ENCODE results near the gene SPDYE6.
"Not testable (repeated sequence)": the region's sequence is repeated elsewhere in the genome, so short reads cannot be mapped to it uniquely, and the experiment has no call there.

SPDYE6 gene, protein sequence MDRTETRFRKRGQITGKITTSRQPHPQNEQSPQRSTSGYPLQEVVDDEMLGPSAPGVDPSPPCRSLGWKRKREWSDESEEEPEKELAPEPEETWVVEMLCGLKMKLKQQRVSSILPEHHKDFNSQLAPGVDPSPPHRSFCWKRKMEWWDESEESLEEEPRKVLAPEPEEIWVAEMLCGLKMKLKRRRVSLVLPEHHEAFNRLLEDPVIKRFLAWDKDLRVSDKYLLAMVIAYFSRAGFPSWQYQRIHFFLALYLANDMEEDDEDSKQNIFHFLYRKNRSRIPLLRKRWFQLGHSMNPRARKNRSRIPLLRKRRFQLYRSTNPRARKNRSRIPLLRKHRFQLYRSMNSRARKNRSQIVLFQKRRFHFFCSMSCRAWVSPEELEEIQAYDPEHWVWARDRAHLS

DNA sequence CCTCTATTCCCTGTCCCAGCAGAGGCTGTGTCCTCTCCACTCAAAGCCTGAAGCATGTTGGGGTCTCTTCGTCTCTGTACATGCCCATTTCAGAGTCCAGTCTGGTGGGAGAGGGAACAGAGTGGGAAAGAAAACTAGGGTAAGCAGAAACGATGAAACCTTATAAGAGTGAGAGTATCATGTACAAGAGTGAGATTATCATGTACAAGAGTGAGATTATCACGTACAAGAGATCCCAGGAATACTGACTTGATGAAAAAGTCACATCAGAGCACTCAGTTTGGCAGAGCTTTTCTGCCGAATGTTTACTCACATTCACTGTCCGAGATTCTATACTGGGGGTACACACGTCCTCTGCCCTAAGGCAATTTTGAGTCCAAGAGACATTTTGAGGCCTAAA, at the start of gene SPDYE6:
SPDYE6 (minus strand) TSS at position 101 of the 400 bp plus-strand sequence. CDS start 421 bp downstream, outside the sequence.
- DNase-seq (ENCODE audit: low spot score), result not testable (repeated sequence)

DNA sequence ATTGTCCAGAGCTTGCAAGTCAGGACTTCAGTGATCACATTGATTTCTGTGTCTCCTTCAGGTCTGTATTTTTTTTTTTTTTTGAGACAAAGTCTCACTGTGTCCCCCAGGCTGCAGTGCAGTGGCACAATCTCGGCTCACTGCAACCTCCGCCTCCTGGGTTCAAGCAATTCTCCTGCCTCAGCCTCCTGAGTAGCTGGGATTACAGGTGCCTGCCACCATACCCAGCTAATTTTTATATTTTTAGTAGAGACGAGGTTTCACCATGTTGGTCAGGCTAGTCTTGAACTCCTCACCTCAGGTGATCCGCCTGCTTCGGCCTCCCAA, 48.6 kb upstream of the SPDYE6 start:
- not testable (repeated sequence) for DNase-seq (ENCODE audit: low spot score)

DNA sequence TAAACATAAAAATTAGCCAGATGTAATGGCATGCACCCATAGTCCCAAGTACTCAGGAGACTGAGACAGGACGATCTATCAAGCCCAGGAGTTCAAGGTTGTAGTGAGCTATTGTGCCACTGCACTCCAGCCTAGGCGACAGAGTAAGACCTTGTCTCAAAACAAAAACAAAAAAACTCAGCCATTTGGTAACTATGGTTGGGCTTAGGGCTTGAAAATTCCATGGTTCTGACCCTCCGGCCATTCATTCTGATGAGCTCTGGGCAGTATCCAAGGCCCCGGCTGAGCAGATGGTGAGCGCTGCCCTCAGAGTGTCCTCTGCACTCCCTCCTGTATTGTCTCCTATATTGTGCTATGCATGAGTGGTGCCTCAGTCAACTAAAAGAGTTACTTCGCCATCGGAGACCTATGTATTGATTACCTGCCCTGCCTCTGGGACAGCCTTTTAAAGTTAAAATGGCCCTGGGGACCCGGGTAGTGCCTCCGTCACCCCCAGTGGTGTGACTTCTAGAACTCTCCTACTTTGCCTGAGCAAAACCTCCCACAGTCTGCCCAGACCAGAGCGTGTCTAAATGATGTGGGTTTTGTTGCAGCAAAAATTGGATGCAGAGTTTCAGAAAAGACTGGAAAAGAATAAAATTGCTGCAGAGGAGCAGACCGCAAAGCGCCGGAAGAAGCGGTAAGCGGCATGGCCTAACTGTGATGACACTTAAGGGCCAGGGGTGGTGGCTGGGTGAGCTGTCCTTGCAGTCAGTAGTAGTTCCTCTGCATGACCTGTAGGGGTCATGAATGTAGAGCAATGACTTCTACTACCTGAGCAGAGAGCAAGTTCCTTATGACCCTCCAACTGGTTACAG, 48.0 kb upstream of the SPDYE6 start:
- peak; percentile 93 for DNase-seq (ENCODE audit: low spot score)

DNA sequence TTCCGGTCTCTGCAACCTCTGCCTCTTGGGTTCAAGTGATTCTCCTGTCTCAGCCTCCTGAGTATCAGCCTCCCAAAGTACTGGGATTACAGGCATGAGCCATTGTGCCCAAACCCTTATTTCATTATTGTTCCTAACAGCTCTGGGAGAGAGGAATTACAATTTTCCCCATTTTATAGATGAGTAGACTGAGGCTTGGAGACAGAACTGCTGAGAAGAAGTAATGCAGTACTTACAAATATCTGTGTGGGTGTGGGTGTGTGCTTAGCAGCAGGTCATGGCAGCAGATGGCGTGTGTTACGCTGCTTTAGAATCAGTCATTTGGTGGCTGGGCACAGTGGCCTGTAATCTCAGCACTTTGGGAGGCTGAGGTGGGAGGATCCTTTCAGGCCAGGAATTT, 47.3 kb upstream of the SPDYE6 start:
- no peak for DNase-seq (ENCODE audit: low spot score)

DNA sequence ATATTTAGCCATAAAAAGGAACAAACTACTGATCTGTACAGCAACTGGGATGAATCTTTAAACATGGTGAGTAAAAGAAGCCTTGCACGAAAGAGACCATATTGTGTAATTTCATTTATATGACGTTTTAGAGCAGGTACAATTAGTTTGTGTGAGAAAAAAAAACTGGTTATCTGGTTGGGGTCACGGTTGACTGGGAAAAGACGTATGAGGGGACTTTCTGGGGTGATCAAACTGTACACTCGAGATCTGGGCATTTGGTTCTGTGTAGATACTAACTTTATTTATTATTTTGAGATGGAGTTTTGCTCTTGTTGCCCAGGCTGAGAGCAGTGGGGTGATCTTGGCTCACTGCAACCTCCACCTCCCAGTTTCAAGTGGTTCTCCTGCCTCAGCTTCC, 44.1 kb upstream of the SPDYE6 start:
- DNase-seq (ENCODE audit: low spot score), result no peak

DNA sequence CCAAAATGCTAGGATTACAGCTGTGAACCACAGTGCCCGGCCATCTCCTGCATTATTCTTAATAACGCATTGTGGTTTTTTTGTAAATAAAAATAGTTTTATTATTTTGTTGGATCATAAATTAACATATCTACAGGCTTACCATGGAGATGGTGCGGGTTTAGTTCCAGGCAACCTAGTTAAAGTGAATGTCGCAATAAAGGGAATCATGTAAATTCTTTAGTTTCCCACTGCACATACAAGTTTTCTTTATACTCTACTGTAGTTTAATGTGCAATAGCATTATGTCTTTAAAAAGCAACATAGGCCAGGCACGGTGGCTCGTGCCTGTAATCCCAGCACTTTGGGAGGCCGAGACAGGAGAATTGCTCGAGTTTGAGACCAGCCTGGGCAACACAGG, 42.3 kb upstream of the SPDYE6 start:
- DNase-seq (ENCODE audit: low spot score), result no peak

DNA sequence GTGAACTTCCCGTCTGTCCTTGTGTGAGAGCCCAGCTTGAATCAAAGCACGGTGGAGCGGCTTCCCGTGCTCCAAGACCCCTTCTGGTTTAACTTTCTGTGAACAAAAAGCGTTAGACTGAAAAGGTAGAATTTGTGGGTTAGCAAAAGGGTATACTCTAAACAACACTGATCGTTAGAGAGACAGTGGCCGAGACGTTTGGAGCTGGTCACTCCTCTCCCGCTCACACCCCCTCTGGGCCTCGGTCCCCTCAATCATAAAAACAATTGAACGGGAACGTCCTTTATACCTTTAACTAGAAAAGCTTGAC, 40.4 kb upstream of the SPDYE6 start:
- no peak for DNase-seq (ENCODE audit: low spot score)

DNA sequence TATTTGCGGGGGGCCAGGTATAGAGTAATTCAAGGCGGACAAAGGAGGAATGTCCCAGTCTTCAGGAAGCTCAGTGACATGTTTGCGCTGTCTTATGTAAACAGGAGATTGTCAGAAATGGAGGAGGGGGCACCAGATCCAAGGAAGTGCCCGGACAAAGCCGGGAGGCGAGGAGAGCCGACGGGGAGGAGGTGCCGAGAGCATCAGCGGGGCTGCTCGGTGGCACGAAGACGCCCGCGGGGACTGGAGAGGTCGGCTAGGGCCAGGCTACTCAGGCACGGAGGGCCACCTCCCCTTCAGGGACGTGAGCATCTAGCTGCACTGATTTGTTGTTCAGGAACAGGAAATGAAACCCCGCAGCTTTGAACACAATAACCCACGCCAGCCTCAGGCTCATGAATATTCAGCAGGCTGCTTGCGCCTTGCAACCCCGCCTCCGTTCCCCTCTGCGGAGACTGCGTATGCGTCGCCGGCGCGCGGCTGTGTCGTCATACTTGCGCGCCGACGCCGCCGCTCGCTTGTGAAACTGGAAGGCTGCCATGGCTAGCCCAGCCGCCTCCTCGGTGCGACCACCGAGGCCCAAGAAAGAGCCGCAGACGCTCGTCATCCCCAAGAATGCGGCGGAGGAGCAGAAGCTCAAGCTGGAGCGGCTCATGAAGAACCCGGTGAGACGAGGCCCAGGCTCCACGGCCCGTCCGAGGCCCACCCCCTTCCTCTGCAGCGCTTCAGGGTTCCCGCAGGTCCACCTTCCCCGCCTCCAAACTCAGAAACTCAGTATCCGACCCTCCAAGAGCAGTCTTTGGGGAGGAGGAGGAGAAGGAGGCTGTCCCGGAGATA, 39.8 kb upstream of the SPDYE6 start, which contains the start of gene PRKRIP1:
PRKRIP1 (plus strand) TSS at position 491 of the 837 bp plus-strand sequence; CDS start at position 540, 49 bp downstream.
- peak; percentile 100 for DNase-seq (ENCODE audit: low spot score)

DNA sequence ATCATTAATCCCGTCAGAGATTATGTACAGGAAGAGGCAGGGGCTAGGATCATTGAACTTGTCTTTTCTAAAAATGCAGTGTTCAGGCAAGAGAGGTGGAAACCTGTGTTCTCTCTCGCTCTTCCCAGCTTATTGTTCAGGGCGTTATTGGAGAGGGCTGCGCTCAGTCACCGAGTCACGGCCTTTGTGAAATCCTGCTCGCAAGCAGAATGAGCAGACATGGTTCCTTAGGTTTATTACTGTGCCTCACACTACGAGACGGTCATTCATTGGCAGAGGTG, 39.3 kb upstream of the SPDYE6 start:
- no peak for DNase-seq (ENCODE audit: low spot score)

DNA sequence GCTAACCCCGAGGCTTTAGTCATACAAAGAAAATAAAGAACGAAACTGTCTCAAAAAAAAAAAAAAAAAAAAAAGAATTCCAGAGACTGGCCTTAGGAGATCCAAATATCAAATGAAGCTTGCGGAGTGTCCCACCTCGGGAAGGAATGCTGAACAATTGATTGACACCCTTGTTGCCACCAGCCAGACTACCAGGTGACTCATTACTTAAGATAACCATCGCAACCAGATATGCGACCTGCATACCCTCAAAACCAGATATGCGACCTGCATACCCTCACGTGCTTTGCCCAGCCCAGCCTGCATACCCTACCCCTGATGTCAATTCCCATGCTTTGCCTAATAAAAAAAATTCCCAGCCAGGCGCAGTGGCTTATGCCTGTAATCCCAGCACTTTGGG, 37.2 kb upstream of the SPDYE6 start:
- no peak for DNase-seq (ENCODE audit: low spot score)

DNA sequence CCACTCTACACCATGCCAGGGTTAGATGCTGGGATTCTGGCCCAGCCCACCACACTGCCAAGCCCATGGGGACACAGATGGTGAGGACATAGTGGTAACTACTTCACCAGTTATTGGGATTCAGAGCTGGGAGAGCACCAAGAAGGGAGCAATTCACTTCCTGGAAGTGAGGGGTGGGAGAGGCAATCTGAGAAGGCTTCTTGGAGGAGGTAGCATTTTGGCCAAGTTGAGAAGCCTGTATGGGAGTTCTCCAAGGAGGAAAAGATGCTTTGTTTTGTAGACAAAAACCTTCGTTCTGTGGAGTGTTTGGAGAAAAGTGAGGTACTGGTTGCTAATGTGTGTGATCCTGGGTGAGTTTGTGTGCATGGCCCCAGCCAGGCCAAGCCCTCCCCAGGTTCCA, 36.1 kb upstream of the SPDYE6 start:
- no peak for DNase-seq (ENCODE audit: low spot score)

DNA sequence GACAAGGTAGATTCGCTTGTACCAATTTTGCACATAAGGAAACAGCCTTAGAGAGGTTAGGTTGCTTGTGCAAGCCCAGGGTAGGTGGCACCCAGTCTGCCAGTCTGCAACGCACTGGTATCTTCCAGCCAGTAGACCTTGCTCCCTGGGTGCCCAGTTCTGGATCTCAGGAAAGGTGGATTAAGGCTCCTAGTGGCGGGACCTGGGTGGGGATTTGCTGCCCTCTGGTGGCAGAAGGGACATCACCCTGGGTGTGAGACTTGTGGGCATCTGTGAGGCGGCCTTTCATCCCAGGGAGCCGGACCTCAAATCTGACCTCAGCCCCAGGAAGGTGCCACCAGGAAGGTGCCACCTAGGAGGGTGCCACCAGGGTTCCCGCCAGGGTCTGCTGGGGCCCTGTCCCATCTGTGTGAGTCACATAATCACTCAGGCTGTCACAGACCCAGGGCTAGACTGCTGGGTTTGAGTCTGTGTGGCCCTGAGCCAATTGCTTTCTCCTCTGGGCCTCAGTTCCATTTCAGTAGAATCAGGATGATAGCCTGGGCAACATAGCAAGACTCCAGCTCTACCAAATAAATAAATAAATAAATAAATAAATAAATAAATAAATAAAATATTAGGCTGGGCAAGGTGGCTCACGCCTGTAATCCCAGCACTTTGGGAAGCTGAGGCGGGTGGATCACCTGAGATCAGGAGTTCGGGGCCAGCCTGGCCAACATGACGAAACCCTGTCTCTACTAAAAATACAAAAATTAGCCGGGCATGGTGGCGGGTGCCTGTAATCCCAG, 34.6 kb upstream of the SPDYE6 start:
- DNase-seq (ENCODE audit: low spot score), result peak; percentile 84

DNA sequence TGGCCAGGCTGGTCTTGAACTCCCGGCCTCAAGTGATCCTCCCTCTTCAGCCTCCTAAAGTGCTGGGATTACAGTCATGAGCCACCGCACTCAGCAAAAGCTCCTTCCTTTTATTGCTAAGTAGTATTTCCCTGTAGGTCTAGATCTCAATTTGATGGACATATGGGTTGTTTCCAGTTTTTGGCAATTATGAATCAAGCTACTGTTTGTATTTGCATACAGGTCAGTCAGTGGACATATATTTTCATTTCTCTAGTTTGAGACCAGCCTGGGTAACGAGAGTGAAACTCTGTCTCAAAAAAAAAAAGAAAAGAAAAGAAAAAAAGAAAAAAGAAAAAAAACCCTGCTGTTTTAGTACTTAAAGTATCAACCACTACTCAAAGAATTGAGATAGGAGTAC, 33.6 kb upstream of the SPDYE6 start:
- peak; percentile 16 for DNase-seq (ENCODE audit: low spot score)

DNA sequence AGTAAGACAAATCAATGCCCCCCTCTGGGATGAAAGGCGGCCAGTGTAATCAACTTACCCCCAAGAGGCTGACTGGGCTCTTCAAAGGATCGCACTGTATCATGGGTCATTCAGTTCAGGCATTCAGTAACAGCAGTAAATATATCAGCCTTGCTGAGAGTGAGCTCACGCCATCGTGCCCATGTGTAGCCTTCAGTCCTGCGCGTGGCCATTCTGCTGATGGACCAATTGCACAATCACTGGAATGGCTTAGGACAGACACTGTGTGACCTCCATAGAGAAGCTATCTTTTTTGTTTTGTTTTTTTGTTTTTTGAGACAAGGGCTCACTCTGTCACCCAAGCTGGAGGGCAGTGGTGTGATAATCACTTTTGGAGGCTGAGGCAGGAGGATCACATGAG, 30.8 kb upstream of the SPDYE6 start:
- no peak for DNase-seq (ENCODE audit: low spot score)

DNA sequence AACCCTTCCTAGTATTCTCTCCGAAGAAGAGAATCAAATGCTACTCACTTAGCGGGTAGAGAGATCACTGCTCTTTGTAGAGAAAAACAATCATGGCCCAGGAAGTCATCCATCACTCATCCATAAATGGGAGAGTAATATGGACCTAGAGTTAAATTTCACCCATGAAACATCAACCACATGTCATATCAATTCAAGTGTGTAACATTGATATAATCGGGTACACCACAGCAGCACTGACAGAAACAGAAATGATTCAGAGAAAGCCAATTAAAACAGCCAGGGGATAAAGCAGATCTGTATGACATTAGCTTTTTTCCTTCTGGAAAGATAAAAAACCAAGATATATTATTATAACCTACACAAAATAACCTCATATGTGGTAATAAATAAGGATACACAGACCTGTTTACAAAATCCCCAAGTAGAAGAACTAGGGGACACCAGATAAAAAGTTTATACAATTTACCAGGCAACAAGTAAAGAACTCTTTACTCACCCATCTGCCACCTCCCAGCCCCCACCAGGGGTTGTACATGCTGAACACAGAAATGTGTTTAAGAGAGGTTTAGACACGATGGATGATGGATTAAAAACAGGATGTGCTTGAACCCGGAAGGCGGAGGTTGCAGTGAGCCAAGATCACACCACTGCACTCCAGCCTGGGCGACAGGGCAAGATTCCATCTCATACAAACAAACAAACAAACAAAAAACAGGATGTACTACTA, 25.6 kb upstream of the SPDYE6 start:
- DNase-seq (ENCODE audit: low spot score), result not testable (repeated sequence)

DNA sequence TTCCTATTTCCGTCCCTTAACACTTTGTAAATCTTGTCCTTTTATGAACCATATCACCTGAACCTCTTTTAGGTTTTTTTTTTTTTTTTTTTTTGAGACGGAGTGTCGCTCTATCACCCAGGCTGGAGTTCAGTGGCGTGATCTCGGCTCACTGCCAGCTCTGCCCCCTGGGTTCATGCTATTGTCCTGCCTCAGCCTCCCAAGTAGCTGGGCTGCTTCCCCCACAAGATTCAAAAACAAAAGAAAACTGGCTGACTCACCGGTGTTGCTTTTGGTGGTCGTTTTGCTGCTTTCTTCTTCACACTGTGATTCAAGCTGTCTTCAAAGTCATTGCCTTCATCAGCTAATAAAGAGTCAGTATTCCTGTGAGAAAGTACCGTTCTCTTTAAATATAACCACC, 24.6 kb upstream of the SPDYE6 start:
- not testable (repeated sequence) for DNase-seq (ENCODE audit: low spot score)

DNA sequence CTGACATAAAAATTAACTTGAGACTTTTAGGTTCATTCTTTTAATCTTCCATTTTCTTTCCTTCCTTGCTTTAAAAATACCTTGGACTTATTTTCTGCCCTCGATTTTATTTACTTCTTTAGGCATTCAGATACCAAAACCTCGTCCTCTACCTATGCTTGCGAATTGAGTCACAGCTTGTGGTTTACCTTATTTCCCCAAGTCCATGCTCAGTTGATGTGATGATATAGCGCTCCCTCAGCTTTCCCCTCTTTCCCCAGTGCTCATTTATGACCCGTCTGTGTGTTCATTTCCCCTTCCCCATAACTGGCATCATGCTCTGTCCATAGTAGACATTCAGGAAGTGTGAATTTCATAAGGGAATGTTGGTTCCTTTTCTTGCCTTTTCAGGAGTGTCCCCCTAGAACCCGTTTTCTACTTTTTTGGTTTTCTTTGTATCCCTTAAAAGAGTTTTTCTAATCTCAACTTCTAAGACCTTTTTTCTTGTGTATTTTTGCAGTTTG, 20.8 kb upstream of the SPDYE6 start:
- no peak for DNase-seq (ENCODE audit: low spot score)

DNA sequence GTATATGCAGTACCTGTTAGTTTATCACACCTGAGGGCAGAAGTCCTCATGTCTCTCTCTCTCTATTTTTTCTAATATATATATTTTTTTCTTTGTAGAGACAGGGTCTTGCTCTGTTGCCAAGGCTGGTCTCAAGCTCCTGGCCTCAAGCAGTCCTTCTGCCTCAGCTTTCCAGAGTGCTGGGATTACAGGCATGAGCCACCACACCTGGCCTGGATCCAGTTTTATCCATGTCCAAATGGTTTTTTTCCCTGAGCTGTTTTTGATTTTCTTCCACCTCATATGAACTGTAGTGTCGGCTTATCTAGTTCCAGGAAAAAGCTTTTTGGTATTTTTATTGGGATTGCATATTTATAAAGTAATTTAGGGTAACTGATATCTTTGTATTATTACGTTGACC, 16.6 kb upstream of the SPDYE6 start:
- DNase-seq (ENCODE audit: low spot score), result not testable (repeated sequence)

DNA sequence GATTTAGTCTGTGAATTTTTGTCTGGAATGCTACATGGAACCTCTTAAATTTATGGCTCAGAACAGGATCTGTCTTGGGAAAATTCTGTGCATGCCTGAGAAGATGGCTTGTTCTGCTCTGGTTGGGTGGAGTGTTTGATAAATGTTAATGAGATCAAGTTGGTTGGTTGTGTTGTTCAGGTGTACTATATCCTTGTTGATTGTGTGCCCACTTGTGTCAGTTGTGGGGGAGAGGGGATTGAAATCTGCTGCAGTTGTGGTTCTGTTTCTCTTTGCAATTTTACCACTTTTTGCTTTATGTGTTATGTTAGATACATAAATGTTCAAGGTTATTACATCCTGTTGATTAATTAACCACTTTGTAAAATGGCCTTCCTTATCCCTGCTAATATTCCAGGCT, 13.8 kb upstream of the SPDYE6 start:
- DNase-seq (ENCODE audit: low spot score), result not testable (repeated sequence)

DNA sequence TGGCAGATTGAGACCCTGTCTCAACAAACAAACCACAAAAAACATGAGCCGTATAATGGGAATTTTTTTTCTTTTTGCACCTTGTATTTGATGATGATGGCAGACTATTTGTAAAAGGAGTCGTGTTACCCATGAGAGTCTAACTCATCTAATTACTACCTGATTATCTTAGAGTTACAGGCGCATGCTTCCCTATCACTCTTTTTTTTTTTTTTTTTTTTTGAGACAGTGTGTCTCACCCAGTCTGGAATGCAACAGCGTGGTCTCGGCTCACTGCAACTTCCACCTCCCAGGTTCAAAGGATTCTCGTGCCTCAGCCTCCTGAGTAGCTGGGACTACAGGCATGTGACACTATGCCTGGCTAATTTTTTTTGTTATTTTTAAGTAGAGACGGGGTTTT, 9.1 kb upstream of the SPDYE6 start:
- not testable (repeated sequence) for DNase-seq (ENCODE audit: low spot score)

DNA sequence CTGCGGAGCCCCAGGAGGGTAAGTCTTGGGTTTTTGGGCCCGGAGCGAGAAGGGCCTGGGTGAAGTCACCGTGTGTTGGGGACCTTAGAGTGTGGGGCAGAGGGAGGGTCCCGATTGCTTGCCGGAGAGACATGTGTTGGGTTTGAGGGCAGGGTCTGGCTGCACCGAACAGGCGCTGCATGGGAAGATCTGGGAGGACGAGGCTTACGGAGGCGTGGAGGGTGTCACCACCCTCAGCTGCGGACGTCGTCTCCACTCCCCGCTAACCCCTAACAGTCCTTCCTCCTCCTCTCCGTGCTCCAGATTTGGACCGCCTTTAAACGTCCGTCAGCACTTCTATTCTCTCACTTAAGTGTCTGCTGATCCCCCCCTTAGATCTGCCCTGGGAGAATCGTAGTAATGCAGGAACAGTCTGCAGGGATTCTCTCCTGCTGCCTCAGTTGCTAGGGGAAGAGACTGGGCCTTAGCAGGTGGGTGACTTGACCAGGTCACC, 8.2 kb upstream of the SPDYE6 start:
- DNase-seq (ENCODE audit: low spot score), result not testable (repeated sequence)

Measured in NAMALWA (cell line).